HG02852 (cell line): ENCODE measurements around the gene CCL26.

Experiments used
- ATAC-seq: cut with Tn5 transposase; IDR thresholded peaks from one replicate; pipeline ENCODE4 v1.9.1; 2021; ENCODE audit warnings: mild to moderate bottlenecking, moderate library complexity; ENCODE audit not compliant: unreplicated experiment

The CCL26 gene, protein sequence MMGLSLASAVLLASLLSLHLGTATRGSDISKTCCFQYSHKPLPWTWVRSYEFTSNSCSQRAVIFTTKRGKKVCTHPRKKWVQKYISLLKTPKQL

DNA sequence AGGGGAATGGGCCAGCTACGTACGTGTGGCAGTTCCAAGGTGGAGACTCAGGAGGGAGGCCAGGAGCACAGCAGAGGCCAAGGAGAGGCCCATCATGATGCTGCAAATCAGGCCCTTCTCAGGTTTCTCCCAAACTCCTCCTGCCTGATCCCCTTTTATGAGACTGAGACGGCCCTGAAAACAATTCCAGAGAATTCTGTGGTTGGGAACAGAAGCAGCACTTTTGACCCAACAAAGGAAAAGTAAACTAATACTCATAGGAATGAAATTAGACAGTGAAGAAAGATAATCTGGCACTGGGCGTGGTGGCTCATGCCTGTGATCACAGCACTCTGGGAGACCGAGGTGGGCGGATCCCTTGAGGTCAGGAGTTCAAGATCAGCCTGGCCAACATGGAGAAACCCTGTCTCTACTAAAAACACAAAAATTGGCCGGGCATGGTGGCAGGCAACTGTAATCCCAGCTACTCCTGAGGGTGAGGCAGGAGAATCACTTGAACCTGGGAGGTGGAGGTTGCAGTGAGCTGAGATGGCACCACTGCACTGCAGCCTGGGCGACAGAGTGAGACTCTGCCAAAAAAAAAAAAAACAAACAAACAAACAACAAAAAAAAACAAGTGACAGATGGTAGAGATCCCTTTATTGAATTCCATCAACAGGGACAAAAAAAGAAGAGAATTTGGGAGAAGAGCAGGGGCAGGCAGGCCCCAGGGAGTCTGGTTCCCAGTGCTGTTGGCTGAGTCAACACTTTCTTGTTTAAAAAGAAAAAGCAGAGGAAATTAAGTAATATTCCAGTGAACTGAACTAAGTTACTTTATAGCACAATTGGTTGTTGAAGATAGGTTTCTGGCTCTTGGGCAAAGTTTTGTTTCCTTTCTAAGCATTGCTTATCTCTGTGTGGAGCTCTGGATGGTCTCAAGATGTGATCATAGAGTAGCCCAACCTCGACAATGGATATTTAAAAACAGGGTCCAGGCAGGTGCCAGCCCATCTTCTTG, at the start of gene CCL26:
TSS of gene CCL26 (minus strand) at position 131 of the 997 bp plus-strand sequence. CDS start at position 96, 35 bp downstream.
- no peak for ATAC-seq

GRCh38 chr7:75820688-75821087, 48.7 kb upstream of the CCL26 start:
- ATAC-seq: no peak

- ATAC-seq: no peak
Measured at GRCh38 chr7:75819711-75820110, 47.7 kb upstream of the CCL26 start.

GRCh38 chr7:75818472-75818871, 46.5 kb upstream of the CCL26 start:
- no peak for ATAC-seq

GRCh38 chr7:75817116-75817515, 45.1 kb upstream of the CCL26 start:
- no peak for ATAC-seq

DNA sequence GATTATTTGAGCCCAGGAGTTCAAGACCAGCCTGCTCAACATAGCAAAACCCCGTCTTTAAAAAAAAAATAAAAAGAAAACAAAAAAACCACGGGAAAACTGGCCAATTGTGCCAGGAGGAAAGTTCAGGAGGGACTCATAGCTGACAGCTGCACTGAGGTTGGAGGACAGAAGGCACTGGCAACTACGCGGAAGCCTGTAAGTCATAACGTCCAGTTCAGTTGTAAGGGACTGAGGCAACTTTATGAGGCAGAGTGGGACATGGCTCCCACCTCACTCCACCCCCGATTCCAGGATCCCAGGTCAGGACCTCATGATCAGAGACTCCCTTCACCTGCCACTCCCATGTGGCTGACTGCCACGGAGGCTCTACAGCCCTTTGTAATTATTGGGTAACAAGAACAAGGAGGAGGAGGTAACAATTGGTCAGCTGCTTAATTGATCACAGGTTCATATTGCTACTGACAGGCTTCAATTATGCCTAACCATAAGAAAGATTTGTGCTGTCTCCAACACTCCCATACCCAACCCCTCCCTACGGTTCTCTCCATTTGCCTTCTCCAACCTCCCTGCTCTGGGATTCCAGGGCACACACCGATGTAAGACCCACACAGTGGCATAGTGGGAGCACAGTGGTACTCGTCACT, 43.5 kb upstream of the CCL26 start:
- no peak for ATAC-seq

DNA sequence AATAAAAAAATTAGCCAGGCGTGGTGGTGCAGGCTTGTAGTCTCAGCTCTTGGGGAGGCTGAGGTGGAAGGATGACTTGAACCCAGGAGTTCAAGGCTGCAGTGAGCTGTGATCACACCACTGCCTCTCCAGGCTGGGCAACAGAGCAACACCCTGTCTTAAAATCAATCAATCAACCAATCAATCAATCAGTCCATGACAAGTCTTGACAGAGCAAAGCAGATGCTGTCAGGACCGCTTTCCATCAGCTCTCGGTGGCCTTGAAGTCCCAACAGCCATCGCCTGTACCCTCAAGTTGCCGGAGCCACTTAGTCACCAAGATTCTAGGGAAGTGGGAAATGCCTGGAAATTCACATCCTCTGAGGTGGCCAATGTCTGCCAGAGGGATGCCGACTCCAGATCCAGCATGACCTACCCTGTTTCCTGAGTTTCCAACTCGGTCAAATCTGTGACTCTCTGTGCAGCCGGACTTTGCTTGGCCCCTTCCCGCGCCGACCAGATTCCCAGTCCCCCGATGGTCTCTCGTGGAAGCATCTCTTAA, 42.5 kb upstream of the CCL26 start:
- ATAC-seq: no peak

DNA sequence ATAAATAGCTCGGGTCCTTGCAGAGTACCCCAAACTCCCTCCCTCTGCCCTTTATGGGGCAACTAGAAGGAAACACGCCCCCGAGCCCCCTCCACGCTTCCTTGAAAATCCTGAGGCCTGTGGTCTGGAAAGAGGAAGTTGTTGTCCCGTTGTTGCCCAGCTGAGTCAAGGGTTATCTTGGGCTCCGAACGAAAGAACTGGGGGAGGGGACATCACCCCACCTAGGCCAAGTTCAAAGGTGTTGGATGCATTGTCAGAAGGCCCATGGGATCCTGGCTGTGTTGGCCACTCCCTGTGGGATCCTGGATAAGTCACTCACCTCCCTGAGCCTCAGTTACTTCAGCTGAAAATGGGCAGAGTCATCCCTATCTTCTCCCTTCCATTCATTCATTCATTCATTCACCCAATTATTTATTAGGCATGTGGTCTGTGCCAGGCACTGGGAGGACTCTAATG, 41.8 kb upstream of the CCL26 start, which contains the start of gene CCL24:
TSS of gene CCL24 (minus strand) at position 26 of the 456 bp plus-strand sequence. CDS start 91 bp downstream, outside the sequence.
- no peak for ATAC-seq

GRCh38 chr7:75813084-75813483, 41.1 kb upstream of the CCL26 start:
- ATAC-seq: no peak

- no peak for ATAC-seq
Measured at GRCh38 chr7:75811894-75812678, 40.1 kb upstream of the CCL26 start.

GRCh38 chr7:75809396-75809795, 37.4 kb upstream of the CCL26 start:
- no peak for ATAC-seq

DNA sequence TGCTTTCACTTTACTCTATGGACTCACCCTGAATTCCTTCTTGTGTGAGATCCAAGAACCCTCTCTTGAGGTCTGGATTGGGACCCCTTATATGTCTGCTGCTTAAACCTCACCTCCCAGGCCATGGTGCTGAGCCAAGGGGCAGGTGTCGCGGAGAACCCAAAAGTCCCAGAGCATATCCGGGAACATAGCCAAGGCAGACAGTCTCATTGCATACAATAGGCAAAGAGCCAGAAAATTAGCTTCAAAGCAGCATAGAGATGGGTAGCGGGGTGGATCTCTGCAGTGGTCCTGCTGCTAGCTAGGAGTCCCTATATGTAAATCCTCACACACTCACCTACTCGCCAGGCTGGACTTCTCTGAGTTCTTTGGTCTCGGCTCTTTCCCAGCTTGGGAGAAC, 36.1 kb upstream of the CCL26 start:
- ATAC-seq: no peak

DNA sequence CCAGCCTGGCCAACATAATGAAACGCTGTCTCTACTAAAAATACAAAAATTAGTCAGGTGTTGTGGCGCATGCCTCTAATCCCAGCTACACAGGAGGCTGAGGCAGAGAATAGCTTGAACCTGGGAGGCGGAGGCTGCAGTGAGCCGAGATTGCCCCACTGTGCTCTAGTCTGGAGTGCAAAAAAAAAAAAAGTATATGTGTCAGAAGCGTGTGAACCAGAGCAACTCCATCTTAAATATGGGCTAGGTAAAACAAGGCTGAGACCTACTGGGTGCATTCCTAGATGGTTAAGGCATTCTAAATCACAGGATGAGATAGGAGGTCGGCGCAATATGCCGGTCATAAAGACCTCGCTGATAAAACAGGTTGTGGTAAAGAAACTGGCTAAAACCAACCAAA, 35.4 kb upstream of the CCL26 start:
- ATAC-seq: no peak

DNA sequence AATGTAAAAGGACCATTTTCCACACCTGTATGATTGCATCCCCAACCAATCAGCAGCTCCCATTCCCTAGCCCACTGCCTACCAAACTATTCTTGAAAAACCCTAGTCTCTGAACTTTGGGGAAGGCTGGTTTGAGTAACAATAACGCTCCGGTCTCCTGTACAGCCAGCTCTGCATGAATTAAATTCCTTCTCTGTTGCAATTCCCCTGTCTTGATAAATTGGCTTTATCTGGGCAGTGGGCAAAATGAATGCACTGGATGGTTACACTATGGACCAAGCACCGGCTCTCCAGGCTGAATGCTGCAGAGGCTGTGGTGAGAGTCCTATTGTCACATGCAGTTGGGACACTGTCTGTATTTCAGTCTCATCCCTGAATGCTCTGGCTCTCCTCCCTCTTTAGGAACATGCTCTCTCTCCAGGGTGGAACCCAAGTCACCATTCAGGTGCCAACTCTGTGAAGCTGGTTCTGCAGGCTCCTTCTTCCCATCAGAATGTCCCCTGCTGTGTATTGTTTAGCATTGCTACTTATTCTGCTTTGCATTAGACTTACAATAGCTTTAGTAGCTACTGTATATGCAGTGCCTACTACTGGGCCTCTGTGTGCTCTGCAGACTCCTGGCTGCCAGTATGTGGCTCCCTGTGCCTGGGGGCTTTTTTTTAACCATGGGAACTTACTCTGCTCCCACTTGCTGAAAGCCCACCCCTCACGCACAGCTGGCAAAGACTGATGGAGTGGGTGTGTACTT, 34.7 kb upstream of the CCL26 start:
- no peak for ATAC-seq

DNA sequence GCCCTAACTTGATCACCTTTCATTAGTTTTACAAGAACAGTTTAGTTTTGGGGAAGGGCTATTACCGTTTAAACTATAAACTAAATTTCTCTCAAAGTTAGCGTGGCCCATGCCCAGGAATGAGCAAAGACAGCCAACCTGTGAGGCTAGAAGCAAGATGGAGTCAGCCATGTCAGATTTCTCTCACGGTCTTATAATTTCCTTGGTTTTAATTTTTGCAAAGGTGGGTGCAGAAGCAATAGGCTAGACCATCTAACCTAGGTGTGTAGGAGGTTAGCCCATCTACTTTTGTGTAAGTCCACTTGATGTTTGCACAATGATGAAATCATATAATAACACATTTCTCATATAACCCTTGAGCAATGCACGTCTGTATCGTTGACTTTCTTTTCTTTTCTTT, 32.7 kb upstream of the CCL26 start:
- ATAC-seq: no peak

DNA sequence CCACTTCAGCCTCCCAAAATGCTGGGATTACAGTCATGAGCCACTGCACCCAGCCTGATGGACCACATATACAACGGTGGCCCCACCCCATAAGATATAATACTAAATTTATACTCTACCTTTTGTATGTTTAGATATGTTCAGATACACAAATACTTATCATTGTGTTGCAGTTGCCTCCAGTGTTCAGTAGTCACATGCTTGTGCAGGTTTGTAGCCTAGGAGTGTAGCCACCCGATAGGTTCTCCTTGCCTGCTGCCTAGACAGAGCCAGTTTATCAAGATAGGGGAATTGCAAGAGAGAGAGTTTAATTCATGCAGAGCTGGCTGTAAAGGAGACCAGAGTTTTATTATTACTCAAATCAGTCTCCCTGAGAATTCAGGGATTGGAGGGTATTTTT, 32.0 kb upstream of the CCL26 start:
- ATAC-seq: no peak

DNA sequence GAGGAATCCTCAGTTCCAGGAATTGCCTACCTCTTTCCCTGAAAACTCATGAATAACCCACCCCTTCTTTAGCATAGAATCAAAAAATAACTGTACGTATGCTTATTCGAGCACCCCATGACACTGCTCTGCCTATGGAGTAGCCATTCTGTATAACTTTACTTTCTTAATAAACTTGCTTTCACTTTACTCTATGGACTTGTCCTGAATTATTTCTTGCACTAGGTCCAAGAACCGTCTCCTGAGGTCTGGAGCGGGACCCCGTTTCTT, 30.5 kb upstream of the CCL26 start:
- ATAC-seq: no peak

GRCh38 chr7:75798770-75799169, 26.8 kb upstream of the CCL26 start:
- no peak for ATAC-seq

GRCh38 chr7:75796420-75796819, 24.4 kb upstream of the CCL26 start:
- ATAC-seq: no peak

DNA sequence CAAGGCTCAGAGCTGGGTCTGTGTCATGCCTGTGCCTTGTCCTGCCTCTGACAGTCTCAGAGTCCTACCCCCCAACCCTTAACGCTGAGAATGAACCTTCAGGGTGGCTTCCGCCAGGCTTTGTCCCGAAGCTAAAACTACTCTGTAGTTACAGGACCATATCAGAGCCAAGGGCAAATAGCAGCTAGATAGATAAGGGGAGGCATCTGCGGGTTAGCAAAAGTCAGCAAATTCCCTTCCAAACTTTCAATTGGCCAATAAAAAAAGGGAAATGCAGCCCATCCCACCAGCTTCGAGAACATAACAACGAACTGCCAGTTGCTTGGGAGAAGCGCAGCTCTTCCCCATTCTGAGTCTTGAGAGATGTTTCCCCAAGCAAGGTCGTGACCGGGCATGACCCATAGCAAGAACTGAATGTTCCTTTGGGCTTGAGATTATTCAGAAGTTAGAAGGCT, 23.8 kb upstream of the CCL26 start:
- no peak for ATAC-seq
